ENCODE data around the gene NRM.

DNA sequence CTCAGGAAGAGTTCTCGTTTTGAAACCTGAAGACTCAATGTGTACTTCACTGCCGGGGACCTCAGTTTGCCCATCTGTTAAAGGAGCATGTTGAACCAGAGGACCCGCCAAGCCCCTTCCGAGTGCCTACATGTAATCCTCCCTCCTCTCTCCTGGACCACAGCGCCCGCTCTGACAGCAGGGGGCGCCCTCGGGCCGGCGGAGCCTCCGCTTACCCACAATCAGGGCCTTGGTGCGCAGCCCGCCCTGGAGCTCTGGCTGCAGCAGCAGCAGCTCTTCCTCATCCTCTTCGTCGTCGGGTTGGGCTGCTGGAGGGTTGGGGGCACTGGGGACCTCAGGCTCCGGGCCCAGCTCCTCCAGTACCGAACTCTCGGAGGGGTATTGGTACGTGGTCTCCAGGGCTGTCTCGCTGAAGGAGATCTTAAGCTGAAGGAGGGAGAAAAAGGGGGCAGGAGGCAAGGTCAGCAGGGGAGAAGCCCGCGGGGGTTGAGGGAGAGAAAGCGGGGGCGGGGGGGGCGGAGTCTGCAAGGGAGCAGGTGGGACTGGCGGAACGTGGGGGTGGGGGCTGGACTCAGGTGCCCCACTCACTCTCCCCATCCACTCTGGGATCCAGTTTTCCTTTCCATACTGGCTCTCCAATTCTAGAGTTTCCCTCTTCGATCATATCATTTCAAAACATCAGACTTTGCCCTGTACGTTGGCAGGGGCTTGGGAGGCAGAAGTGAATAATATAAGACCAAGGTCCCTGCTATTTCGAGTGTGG, 11.6 kb downstream of the NRM start:
- TF ChIP-seq, protein P1, sequence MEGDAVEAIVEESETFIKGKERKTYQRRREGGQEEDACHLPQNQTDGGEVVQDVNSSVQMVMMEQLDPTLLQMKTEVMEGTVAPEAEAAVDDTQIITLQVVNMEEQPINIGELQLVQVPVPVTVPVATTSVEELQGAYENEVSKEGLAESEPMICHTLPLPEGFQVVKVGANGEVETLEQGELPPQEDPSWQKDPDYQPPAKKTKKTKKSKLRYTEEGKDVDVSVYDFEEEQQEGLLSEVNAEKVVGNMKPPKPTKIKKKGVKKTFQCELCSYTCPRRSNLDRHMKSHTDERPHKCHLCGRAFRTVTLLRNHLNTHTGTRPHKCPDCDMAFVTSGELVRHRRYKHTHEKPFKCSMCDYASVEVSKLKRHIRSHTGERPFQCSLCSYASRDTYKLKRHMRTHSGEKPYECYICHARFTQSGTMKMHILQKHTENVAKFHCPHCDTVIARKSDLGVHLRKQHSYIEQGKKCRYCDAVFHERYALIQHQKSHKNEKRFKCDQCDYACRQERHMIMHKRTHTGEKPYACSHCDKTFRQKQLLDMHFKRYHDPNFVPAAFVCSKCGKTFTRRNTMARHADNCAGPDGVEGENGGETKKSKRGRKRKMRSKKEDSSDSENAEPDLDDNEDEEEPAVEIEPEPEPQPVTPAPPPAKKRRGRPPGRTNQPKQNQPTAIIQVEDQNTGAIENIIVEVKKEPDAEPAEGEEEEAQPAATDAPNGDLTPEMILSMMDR (conservative IDR thresholded peaks at IDR 0.05; ENCODE audit: low read depth in 2 of 2) = peak; percentile 97 to 98
- TF ChIP-seq EZH2 (IDR thresholded peaks at IDR 0.05; ENCODE audit: low read depth, unreplicated experiment) (no peak), POLR2AphosphoS5 (IDR thresholded peaks at IDR 0.05; ENCODE audit: low read depth) (no peak)
- TF ChIP-seq, protein P2, sequence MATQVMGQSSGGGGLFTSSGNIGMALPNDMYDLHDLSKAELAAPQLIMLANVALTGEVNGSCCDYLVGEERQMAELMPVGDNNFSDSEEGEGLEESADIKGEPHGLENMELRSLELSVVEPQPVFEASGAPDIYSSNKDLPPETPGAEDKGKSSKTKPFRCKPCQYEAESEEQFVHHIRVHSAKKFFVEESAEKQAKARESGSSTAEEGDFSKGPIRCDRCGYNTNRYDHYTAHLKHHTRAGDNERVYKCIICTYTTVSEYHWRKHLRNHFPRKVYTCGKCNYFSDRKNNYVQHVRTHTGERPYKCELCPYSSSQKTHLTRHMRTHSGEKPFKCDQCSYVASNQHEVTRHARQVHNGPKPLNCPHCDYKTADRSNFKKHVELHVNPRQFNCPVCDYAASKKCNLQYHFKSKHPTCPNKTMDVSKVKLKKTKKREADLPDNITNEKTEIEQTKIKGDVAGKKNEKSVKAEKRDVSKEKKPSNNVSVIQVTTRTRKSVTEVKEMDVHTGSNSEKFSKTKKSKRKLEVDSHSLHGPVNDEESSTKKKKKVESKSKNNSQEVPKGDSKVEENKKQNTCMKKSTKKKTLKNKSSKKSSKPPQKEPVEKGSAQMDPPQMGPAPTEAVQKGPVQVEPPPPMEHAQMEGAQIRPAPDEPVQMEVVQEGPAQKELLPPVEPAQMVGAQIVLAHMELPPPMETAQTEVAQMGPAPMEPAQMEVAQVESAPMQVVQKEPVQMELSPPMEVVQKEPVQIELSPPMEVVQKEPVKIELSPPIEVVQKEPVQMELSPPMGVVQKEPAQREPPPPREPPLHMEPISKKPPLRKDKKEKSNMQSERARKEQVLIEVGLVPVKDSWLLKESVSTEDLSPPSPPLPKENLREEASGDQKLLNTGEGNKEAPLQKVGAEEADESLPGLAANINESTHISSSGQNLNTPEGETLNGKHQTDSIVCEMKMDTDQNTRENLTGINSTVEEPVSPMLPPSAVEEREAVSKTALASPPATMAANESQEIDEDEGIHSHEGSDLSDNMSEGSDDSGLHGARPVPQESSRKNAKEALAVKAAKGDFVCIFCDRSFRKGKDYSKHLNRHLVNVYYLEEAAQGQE (IDR thresholded peaks at IDR 0.05; ENCODE audit: unreplicated experiment) = no peak
